Spinal cord (tissue), 10 donors: ENCODE data around the gene HOXD11. TPM values are rescaled to one million over a fixed set of nuclear protein-coding genes. Genes with fewer than 3 reads are reported as not detected.

ENCODE experiments used
- DNase-seq, 6 donors: peaks; one replicate each; pipeline versions ENCODE4 v3.0.0 to v3.0.0-alpha.2; 2013 to 2015; ENCODE audit warnings: low spot score in 6 of 6, low read depth in 4 of 6
- H3K27ac ChIP-seq: one replicate; pipeline ENCODE4 v1.5.1; 2013; ENCODE audit warnings: low read depth, low read length, control low read depth
- H3K27me3 ChIP-seq: one replicate; pipeline ENCODE4 v1.6.1; 2013; ENCODE audit warnings: low read length; ENCODE audit not compliant: control insufficient read depth, insufficient read depth
- H3K36me3 ChIP-seq: one replicate; pipeline ENCODE4 v1.6.1; 2013; ENCODE audit warnings: low read length; ENCODE audit not compliant: control insufficient read depth, insufficient read depth
- H3K4me1 ChIP-seq: one replicate; pipeline ENCODE4 v1.6.1; 2013; ENCODE audit warnings: low read length; ENCODE audit not compliant: control insufficient read depth, insufficient read depth
- H3K4me3 ChIP-seq: one replicate; pipeline ENCODE4 v1.5.1; 2013; ENCODE audit warnings: low read depth, low read length, control low read depth
- H3K9me3 ChIP-seq: one replicate; pipeline ENCODE4 v1.6.1; 2013; ENCODE audit warnings: low read length; ENCODE audit not compliant: control insufficient read depth, insufficient read depth
- WGBS: methylation state at CpG from one replicate; pipeline ENCODE4 v1.1.5; 2013; ENCODE audit warnings: missing lambda C conversion rate; ENCODE audit not compliant: insufficient coverage; 5-methylcytosine and 5-hydroxymethylcytosine counted together
- polyA plus RNA-seq, 2 donors: library from polyadenylated mRNA; unstranded; fragments of 120-200 nt; gene quantifications; one replicate each; pipeline ENCODE4 v1.2.1, GENCODE V29; 2013; ENCODE audit not compliant: insufficient read length in 2 of 2
- total RNA-seq, 2 donors: library from RNA; depleted of rRNA in 1 of 2; stranded (reverse); fragments of 120-200 nt in 1 of 2; fragments of >200 nt in 1 of 2; gene quantifications; one replicate each; pipeline versions ENCODE4 v1.2.3 to v1.2.4, GENCODE V29; 2013 to 2014
- donor health status: healthy.

HOXD11 gene
- total and polyA plus RNA-seq, 4 donors, result 0.39 to 1.4 (median 0.51) TPM; not detected in 1

- Histone ChIP-seq H3K36me3 (no peaks in the 10 kb centered on the region), H3K27me3 (peaks cover 95% of the 10 kb centered on the region), H3K27ac (peak overlapping the region; percentile 59), H3K4me3 (peak overlapping the region; percentile 6), H3K4me1 (peaks cover 42% of the 10 kb centered on the region), H3K9me3 (no peaks in the 10 kb centered on the region)
- peak in 1 of 6 donors; percentile 75 for DNase-seq
- 8% methylated on average over 16 of the region's 24 CpGs for WGBS
Observed at GRCh38 chr2:176118601-176119339, 11.7 kb downstream of the HOXD11 start.

- 26% methylated on average over 9 of the region's 13 CpGs for WGBS
- no peak overlapping the region for H3K4me3 ChIP-seq
- H3K27me3 ChIP-seq, result peaks cover 95% of the 10 kb centered on the region
- H3K9me3 ChIP-seq, result no peaks in the 10 kb centered on the region
- DNase-seq, result peak in 1 of 6 donors; percentile 48
- H3K4me1 ChIP-seq, result peaks cover 58% of the 10 kb centered on the region
- H3K36me3 ChIP-seq, result peaks cover 7% of the 10 kb centered on the region
- H3K27ac ChIP-seq, result peak overlapping the region; percentile 29
Observed at GRCh38 chr2:176120364-176121189, 13.5 kb downstream of the HOXD11 start.

GRCh38 chr2:176121190-176122051, 14.3 kb downstream of the HOXD11 start:
- Histone ChIP-seq H3K4me3 (peak overlapping the region; percentile 6), H3K27me3 (peaks cover 92% of the 10 kb centered on the region), H3K27ac (peak overlapping the region; percentile 29)

GRCh38 chr2:176122052-176122682, 15.1 kb downstream of the HOXD11 start:
- DNase-seq, result peak in 2 of 6 donors; percentile 87 to 91
- peak overlapping the region; percentile 42 for H3K27ac ChIP-seq
- WGBS, result 2% methylated on average over 43 of the region's 47 CpGs

More at GRCh38 chr2:176121190-176122051, 14.3 kb downstream of the HOXD11 start:
- 6% methylated on average over 44 of the region's 53 CpGs for WGBS
- Histone ChIP-seq H3K36me3 (peaks cover 7% of the 10 kb centered on the region), H3K9me3 (no peaks in the 10 kb centered on the region), H3K4me1 (peaks cover 51% of the 10 kb centered on the region)
- peak in 1 of 6 donors; percentile 64 for DNase-seq

GRCh38 chr2:176122683-176123410, 15.8 kb downstream of the HOXD11 start, which contains the start of gene HOXD9:
TSS of gene HOXD9 (plus strand) at chr2:176122719. CDS start at chr2:176122769, 50 bp downstream.
- Histone ChIP-seq H3K36me3 (peaks cover 7% of the 10 kb centered on the region), H3K27me3 (peaks cover 78% of the 10 kb centered on the region), H3K27ac (peak within 1 kb of the TSS; percentile 64), H3K4me3 (peak within 1 kb of the TSS; percentile 51), H3K9me3 (no peaks in the 10 kb centered on the region), H3K4me1 (peaks cover 41% of the 10 kb centered on the region)
- DNase-seq, result no peak
- WGBS, result under 1% methylated on average over 76 of the region's 84 CpGs

More at GRCh38 chr2:176122052-176122682, 15.1 kb downstream of the HOXD11 start:
- peaks cover 48% of the 10 kb centered on the region for H3K4me1 ChIP-seq
- H3K36me3 ChIP-seq, result peaks cover 7% of the 10 kb centered on the region
- H3K9me3 ChIP-seq, result no peaks in the 10 kb centered on the region
- H3K27me3 ChIP-seq, result peaks cover 84% of the 10 kb centered on the region
- H3K4me3 ChIP-seq, result peak overlapping the region; percentile 51

GRCh38 chr2:176123411-176124109, 16.5 kb downstream of the HOXD11 start:
- Histone ChIP-seq H3K4me1 (peaks cover 44% of the 10 kb centered on the region), H3K36me3 (peaks cover 7% of the 10 kb centered on the region), H3K27me3 (peaks cover 74% of the 10 kb centered on the region), H3K27ac (peak overlapping the region; percentile 64), H3K9me3 (no peaks in the 10 kb centered on the region), H3K4me3 (peak overlapping the region; percentile 51)
- peak in 1 of 6 donors; percentile 30 for DNase-seq
- WGBS, result 9% methylated on average over 38 of the region's 40 CpGs

- no peaks in the 10 kb centered on the region for H3K9me3 ChIP-seq
- peaks cover 67% of the 10 kb centered on the region for H3K27me3 ChIP-seq
- H3K27ac ChIP-seq, result peak overlapping the region; percentile 64
- H3K4me1 ChIP-seq, result peaks cover 49% of the 10 kb centered on the region
- peak overlapping the region; percentile 51 for H3K4me3 ChIP-seq
- WGBS, result 28% methylated on average over 29 of the region's 34 CpGs
- H3K36me3 ChIP-seq, result peaks cover 7% of the 10 kb centered on the region
- no peak for DNase-seq
Observed at GRCh38 chr2:176124110-176124946, 17.2 kb downstream of the HOXD11 start.
